ENCODE results near the gene GDPD1.

- TF ChIP-seq POLR2A (IDR thresholded peaks at IDR 0.05; ENCODE audit: low read length): no peak
- TF ChIP-seq CTCF (IDR thresholded peaks at IDR 0.05): no peak
- TF ChIP-seq MAZ (IDR thresholded peaks at IDR 0.05; ENCODE audit: borderline replicate concordance, low read depth, low read length): no peak
- TF ChIP-seq CHD2 (IDR thresholded peaks at IDR 0.05; ENCODE audit: low read length, partially characterized antibody): no peak
- no peak for TF ChIP-seq PBX3 (IDR thresholded peaks at IDR 0.05)
- no peak for TF ChIP-seq USF2 (IDR thresholded peaks at IDR 0.05)
- no peak for TF ChIP-seq RFX5 (IDR thresholded peaks at IDR 0.05)
- no peak for TF ChIP-seq ZFP36 (IDR thresholded peaks at IDR 0.05; ENCODE audit: borderline replicate concordance, partially characterized antibody)
- TF ChIP-seq TFCP2L1 (CRISPR knock-in tag; IDR thresholded peaks at IDR 0.05): no peak
- TF ChIP-seq FOSL2 (IDR thresholded peaks at IDR 0.05): no peak
- TF ChIP-seq FOSL2 (CRISPR knock-in tag; IDR thresholded peaks at IDR 0.05): no peak
Observed at GRCh38 chr17:59244081-59244480, 23.8 kb downstream of the GDPD1 start.

All from A549 (cell line).